Adrenal gland (tissue), 5 donors: ENCODE results near the gene CDK5RAP2.

Source experiments
- POLR2A ChIP-seq, 2 donors: fragments of 450-650 bp; IDR thresholded peaks; one replicate each; pipeline ENCODE4 v1.6.1; 2017; ENCODE audit warnings: antibody characterized with exemption in 2 of 2, mild to moderate bottlenecking in 2 of 2, moderate library complexity in 1 of 2
- TF ChIP-seq, protein P1 (sequence below), 6 experiments: fragments of 450-650 bp in 4 of 6; fragments of 200-600 bp in 2 of 6; sonication (generic) in 1 of 6; IDR thresholded peaks; 1 replicate in 5 of 6; 2 replicates in 1 of 6; pipeline versions ENCODE4 v1.5.1 to v1.8.0; 2016 to 2021; ENCODE audit warnings: antibody characterized with exemption in 6 of 6, mild to moderate bottlenecking in 2 of 6, moderate library complexity in 1 of 6
- donor health status: DM: no; HTN: no; CAD: no.

DNA sequence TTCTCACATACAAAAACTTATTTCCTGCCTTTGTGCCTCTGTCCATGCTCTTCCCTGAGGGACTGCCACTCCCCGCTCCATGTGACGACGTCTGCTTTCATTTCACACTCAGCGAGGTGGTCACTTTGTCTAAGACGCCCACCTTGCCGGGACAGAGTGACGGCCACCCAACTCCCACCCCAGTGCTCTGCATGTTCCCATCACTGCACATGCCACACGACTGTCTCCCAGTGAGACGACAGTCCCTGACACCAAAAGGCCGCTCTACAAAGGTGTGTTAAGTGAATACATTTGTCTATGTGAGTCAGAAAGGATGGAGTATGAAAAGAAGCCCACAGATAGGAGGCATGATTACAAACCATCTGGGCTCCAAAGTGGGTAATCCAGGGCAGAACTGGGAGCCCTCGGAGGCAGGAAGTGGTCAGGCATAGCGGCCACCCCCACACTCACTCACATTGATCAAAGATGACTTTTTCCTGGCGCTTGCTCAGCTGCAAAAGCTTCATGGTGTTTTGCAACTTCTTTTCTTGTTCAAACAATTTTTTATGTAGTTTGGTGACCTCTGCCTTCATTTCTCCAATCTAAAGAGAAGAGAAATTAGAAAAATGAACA, 185.8 kb downstream of the CDK5RAP2 start:
- TF ChIP-seq POLR2A (IDR thresholded peaks at IDR 0.05): no peak
- TF ChIP-seq, protein P1, sequence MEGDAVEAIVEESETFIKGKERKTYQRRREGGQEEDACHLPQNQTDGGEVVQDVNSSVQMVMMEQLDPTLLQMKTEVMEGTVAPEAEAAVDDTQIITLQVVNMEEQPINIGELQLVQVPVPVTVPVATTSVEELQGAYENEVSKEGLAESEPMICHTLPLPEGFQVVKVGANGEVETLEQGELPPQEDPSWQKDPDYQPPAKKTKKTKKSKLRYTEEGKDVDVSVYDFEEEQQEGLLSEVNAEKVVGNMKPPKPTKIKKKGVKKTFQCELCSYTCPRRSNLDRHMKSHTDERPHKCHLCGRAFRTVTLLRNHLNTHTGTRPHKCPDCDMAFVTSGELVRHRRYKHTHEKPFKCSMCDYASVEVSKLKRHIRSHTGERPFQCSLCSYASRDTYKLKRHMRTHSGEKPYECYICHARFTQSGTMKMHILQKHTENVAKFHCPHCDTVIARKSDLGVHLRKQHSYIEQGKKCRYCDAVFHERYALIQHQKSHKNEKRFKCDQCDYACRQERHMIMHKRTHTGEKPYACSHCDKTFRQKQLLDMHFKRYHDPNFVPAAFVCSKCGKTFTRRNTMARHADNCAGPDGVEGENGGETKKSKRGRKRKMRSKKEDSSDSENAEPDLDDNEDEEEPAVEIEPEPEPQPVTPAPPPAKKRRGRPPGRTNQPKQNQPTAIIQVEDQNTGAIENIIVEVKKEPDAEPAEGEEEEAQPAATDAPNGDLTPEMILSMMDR (IDR thresholded peaks at IDR 0.05): no peak
